Measurements from ENCODE around the gene LMO3. TPM values are rescaled to one million over a fixed set of nuclear protein-coding genes. Genes with fewer than 3 reads are reported as not detected.

LMO3 gene
- total and polyA plus RNA-seq, 2 of the 8 experiments (the other 6 are each of a cell fraction or from before 2014, with no cell fraction given), result 4.7 to 16.7 TPM

- H3K23me2 ChIP-seq (ENCODE audit: low read depth, low read length), result no peaks in the 10 kb centered on the region
- H3K27ac ChIP-seq (ENCODE audit: low read depth, low read length), result no peak overlapping the region
- FAIRE-seq (no peak), DNase-seq (ENCODE audit: low read depth in 1 of 2, low spot score in 2 of 2) (no peak)
- ChIA-PET POLR2A (ENCODE audit: partially characterized antibody) (no interaction called here), CTCF (ENCODE audit: partially characterized antibody) (no interaction called here)
- H2AFZ ChIP-seq (ENCODE audit: low read length), result no peak overlapping the region
- no peak overlapping the region for H3K4me3 ChIP-seq (ENCODE audit: extremely low read depth in 1 of 4, insufficient read depth in 2 of 4, low read depth in 3 of 4, low read length in 4 of 4)
- no peak overlapping the region for H4K8ac ChIP-seq (ENCODE audit: extremely low read depth, insufficient read depth, low read length)
- no peak overlapping the region for H3K14ac ChIP-seq (ENCODE audit: insufficient read length)
- H2BK20ac ChIP-seq (ENCODE audit: low read length), result no peak overlapping the region
- H3K27me3 ChIP-seq (replicated peaks in 1 of 4; ENCODE audit: control insufficient read depth in 3 of 4, extremely low read depth in 1 of 4, insufficient read depth in 3 of 4, low read length in 3 of 4), result no peaks in the 10 kb centered on the region
- no peak overlapping the region for H3K56ac ChIP-seq (replicated peaks; ENCODE audit: insufficient read length, low read depth, low read length)
- H4K91ac ChIP-seq (replicated peaks; ENCODE audit: insufficient read length, low read length), result no peak overlapping the region
- no peaks in the 10 kb centered on the region for H3K79me1 ChIP-seq (ENCODE audit: low read depth, low read length)
- no peak overlapping the region for H3K4me2 ChIP-seq (ENCODE audit: insufficient read depth in 1 of 2, low read depth in 2 of 2, low read length in 2 of 2)
- H3K4me1 ChIP-seq (replicated peaks in 1 of 4; ENCODE audit: control insufficient read depth in 3 of 4, insufficient read depth in 4 of 4, low read length in 3 of 4), result no peaks in the 10 kb centered on the region
- no peaks in the 10 kb centered on the region for H3K79me2 ChIP-seq (ENCODE audit: control insufficient read depth in 1 of 2, insufficient read depth in 2 of 2, low read length in 2 of 2)
- 0 out of 8 replicates have a peak, but pooled peaks cover 0 to 2% (median 0%) of the 10 kb centered on the region in 4 experiments for H3K36me3 ChIP-seq (ENCODE audit: control insufficient read depth in 2 of 4, insufficient read depth in 4 of 4, low read length in 3 of 4)
- H2BK12ac ChIP-seq (ENCODE audit: low read depth, low read length), result no peak overlapping the region
- H2BK15ac ChIP-seq (ENCODE audit: low read length), result no peak overlapping the region
- H2BK5ac ChIP-seq (ENCODE audit: low read depth, low read length), result no peak overlapping the region
- H3K4ac ChIP-seq (replicated peaks; ENCODE audit: insufficient read length, low read depth, low read length), result no peak overlapping the region
- no peak overlapping the region for H3K18ac ChIP-seq (ENCODE audit: extremely low read depth, low read length)
- H3K23ac ChIP-seq (ENCODE audit: insufficient read length), result no peak overlapping the region
- H4K5ac ChIP-seq (ENCODE audit: insufficient read length, low read depth, low read length), result no peak overlapping the region
- no peaks in the 10 kb centered on the region for H3K9me3 ChIP-seq (ENCODE audit: insufficient read depth in 2 of 2, low read depth in 1 of 2, low read length in 1 of 2)
- H4K20me1 ChIP-seq (replicated peaks in 1 of 2; ENCODE audit: control insufficient read depth in 1 of 2, insufficient read depth in 2 of 2, low read length in 2 of 2), result no peaks in the 10 kb centered on the region
- no peak overlapping the region for H2AK5ac ChIP-seq (ENCODE audit: low read depth, low read length)
- H2BK120ac ChIP-seq (replicated peaks; ENCODE audit: low read depth, low read length), result no peak overlapping the region
- H3K9ac ChIP-seq (replicated peaks in 1 of 4; ENCODE audit: extremely low read depth in 1 of 4, low read depth in 3 of 4, low read length in 3 of 4), result no peak overlapping the region
- TF ChIP-seq RFX5 (IDR thresholded peaks at IDR 0.05; ENCODE audit: borderline replicate concordance, low read depth, low read length) (no peak), EZH2 (IDR thresholded peaks at IDR 0.05; ENCODE audit: low read depth, low read length, severe bottlenecking) (no peak), ZNF274 (IDR thresholded peaks at IDR 0.05; ENCODE audit: borderline replicate concordance, extremely low read depth, low read length) (no peak), SUZ12 (IDR thresholded peaks at IDR 0.05; ENCODE audit: low read length) (no peak), KDM1A (IDR thresholded peaks at IDR 0.05; ENCODE audit: borderline replicate concordance, low read length) (no peak), KDM5A (IDR thresholded peaks at IDR 0.05; ENCODE audit: low read length) (no peak), NANOG (IDR thresholded peaks at IDR 0.05; ENCODE audit: insufficient read depth, low read depth, low read length, poor library complexity, severe bottlenecking) (no peak), TBP (IDR thresholded peaks at IDR 0.05; ENCODE audit: low read depth, low read length) (no peak), BCL11A (IDR thresholded peaks at IDR 0.05; ENCODE audit: low read depth in 2 of 2, low read length in 2 of 2) (no peak), SRF (IDR thresholded peaks at IDR 0.05; ENCODE audit: low read depth, low read length) (no peak), SP2 (IDR thresholded peaks at IDR 0.05; ENCODE audit: low read length) (no peak)
- TF ChIP-seq, protein P1, sequence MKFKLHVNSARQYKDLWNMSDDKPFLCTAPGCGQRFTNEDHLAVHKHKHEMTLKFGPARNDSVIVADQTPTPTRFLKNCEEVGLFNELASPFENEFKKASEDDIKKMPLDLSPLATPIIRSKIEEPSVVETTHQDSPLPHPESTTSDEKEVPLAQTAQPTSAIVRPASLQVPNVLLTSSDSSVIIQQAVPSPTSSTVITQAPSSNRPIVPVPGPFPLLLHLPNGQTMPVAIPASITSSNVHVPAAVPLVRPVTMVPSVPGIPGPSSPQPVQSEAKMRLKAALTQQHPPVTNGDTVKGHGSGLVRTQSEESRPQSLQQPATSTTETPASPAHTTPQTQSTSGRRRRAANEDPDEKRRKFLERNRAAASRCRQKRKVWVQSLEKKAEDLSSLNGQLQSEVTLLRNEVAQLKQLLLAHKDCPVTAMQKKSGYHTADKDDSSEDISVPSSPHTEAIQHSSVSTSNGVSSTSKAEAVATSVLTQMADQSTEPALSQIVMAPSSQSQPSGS (IDR thresholded peaks at IDR 0.05; ENCODE audit: low read length), result no peak
Observed at GRCh38 chr12:16581416-16581815, 24.5 kb downstream of the LMO3 start.

Measured in H1 (cell line).